Panc1 (cell line): ENCODE measurements around the gene CEACAM3.

Experiments
- CTCF ChIP-seq: fragments of 450-650 bp; IDR thresholded peaks from 2 replicates; pipeline ENCODE4 v1.5.1; 2017; ENCODE audit warnings: mild to moderate bottlenecking
- POLR2AphosphoS5 ChIP-seq: IDR thresholded peaks from 2 replicates; pipeline ENCODE4 v1.6.1; 2012; ENCODE audit warnings: mild to moderate bottlenecking, low read depth, low read length, moderate library complexity
- REST ChIP-seq, 2 experiments: IDR thresholded peaks; 2 replicates each; pipeline ENCODE4 v1.6.1; 2011 to 2012; ENCODE audit warnings: low read depth in 2 of 2, control low read depth in 1 of 2, low read length in 1 of 2, mild to moderate bottlenecking in 1 of 2, moderate library complexity in 1 of 2; ENCODE audit not compliant: insufficient read depth in 1 of 2
- TCF7L2 ChIP-seq: IDR thresholded peaks from 2 replicates; pipeline ENCODE4 v1.6.1; 2011; ENCODE audit warnings: mild to moderate bottlenecking, low read depth, low read length, inconsistent platforms

GRCh38 chr19:41860419-41861115, 64.2 kb downstream of the CEACAM3 start:
- TF ChIP-seq CTCF, result no peak
- no peak for TF ChIP-seq POLR2AphosphoS5
- TF ChIP-seq REST (IDR thresholded peaks at IDR 0.05; ENCODE audit: insufficient read depth in 1 of 2, low read depth in 2 of 2, low read length in 1 of 2), result no peak
- no peak for TF ChIP-seq TCF7L2
